Measurements from ENCODE around the gene GRB7. TPM values are rescaled to one million over a fixed set of nuclear protein-coding genes. Genes with fewer than 3 reads are reported as not detected.
A peak's percentile ranks its signal among the peaks of the same experiment; 100 is the strongest.
"Not testable (repeated sequence)": the region's sequence is repeated elsewhere in the genome, so short reads cannot be mapped to it uniquely, and the experiment has no call there.

GRB7 gene
- total RNA-seq, 2 donors from 2014 or later, result 18.2 to 27.7 TPM

DNA sequence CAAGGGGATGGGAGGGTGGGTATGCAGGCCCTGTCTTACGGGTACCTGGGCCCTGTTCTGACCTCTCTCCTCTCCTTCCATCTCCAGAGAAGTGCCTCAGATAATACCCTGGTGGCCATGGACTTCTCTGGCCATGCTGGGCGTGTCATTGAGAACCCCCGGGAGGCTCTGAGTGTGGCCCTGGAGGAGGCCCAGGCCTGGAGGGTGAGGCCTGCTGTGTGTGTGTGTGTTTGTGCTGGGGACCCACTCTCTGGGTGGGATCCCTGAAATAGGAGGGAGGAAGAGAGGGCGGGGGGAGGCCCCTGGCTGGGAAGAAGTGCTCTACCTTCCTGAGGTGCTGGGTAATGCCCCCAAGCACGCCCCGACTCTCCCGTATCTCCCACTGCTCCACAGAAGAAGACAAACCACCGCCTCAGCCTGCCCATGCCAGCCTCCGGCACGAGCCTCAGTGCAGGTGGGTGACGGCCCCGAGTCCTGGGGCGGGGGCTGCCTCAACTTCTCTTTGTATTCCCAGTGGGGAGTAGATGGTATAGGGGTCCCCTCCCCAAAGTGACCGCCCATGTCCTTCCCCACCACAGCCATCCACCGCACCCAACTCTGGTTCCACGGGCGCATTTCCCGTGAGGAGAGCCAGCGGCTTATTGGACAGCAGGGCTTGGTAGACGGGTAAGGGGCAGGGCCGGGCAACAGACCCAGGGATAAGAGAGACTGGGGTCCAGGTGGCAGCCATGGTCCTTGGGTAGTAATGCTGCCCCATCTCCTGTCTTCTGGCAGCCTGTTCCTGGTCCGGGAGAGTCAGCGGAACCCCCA lies 7.8 kb downstream of the GRB7 start:
- DNase-seq (no peak), ATAC-seq (no peak)
- intact Hi-C loops (cut with DNase I, micrococcal nuclease), result no loop called here

DNA sequence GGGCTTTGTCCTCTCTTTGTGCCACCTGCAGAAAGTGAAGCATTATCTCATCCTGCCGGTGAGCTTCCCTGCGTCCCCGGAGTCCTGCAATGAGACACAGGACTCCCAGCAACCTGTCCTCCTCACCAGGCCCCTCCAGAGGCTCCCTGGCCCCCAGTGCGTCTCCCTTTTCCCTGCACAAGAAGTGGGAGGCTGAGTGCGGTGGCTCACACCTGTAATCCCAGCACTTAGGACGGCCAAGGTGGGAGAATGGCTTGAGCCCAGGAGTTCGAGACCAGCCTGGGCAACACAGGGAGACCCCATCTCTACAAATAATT lies 8.4 kb downstream of the GRB7 start:
- no peak for DNase-seq
- intact Hi-C loops (cut with DNase I, micrococcal nuclease), result no loop called here
- no peak for ATAC-seq

DNA sequence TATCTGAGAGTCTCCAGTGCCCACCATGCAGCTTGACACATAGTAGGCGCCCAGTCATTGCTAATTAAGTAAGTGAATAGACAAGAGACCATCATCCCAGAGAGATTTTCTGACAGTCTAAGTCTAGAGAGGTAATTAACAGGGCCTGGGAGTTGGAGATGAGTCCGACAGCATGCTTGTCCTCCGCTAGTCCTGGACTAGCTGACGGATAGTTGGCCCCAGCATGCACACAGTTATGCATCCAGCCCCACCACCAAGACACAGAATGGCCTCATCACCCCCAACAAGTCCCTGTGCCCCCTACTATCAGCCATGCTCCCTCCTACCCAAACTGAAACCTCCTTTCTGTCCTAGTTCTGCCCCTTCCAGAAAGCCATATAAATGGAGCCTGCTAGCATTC lies 10.0 kb downstream of the GRB7 start:
- intact Hi-C loops (cut with DNase I, micrococcal nuclease), result no loop called here
- DNase-seq (no peak), ATAC-seq (no peak)

GRCh38 chr17:39748444-39749034 lies 10.8 kb downstream of the GRB7 start:
- DNase-seq; intact Hi-C loops (cut with DNase I, micrococcal nuclease); ATAC-seq: not testable (repeated sequence)

GRCh38 chr17:39750131-39751015 lies 12.6 kb downstream of the GRB7 start:
- DNase-seq (no peak), ATAC-seq (no peak)
- intact Hi-C loops (cut with DNase I, micrococcal nuclease), result loop anchor here in 1 of 2 donors (5.0 kb wide), 1 partner anchor 128 kb away; no protein-coding TSS in a partner anchor

DNA sequence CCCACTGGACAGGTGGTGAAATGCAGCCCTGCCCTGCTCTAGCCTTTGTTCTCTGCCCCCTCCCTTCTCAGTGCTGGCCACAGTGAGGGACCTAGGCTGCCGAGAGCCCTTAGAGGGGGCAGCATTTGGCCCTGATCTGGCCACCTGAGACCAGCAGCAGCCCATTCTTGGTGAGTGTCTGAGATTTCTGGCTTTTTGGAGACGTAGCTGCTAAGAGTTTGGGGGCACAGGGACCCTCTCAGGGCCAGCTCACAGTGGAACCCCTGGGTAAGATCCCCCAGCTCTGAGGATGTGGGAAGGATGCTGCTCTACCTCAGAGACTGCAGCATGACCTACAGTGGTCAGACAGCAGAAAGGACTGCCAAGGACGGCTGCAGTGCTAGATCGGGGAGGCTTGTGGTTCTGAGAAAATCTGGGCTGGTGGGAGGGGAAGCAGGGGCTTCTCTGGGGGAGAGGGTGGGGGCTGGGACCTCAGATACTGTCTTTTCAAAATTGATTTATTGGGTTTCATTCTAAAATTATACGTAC lies 13.3 kb downstream of the GRB7 start:
- intact Hi-C loops (cut with DNase I, micrococcal nuclease), result loop anchor here in 1 of 2 donors (5.0 kb wide), 1 partner anchor 129 kb away; no protein-coding TSS in a partner anchor
- ATAC-seq (no peak), DNase-seq (no peak)

- ATAC-seq (no peak), DNase-seq (no peak)
- intact Hi-C loops (cut with DNase I, micrococcal nuclease), result loop anchor here in 1 of 2 donors (5.0 kb wide), 1 partner anchor 129 kb away; no protein-coding TSS in a partner anchor
Observed at GRCh38 chr17:39751637-39752036, 13.9 kb downstream of the GRB7 start.

DNA sequence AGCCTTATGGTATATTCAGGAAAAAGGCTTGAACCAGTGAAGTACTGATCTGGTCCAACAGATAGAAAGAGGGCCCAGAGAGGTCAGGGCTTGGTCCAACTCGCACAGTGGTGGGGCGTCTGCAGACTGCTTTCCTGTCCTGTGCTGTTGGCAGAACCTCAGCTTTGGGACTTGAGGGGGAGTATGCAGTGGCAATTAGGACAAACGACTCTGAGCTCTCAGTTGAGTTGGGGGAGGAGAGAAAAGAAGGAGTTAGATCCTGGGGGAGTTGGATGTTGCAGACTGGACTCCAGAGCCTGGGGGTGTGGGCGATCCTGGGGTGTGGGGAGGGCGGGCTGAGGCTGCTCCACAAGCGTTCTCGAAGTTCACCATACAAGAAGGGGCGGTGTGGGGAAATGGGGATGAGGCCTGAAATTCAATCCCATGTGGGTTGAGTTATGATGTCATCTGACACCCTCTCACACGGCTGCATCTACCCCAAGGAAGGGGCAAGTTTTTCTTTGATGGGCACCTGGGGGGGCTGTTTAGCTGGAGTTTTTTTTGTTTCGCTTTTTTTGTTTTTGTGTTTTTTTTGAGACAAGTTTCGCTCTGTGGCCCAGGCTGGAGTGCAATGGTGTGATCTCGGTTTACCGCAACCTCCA lies 14.6 kb downstream of the GRB7 start:
- intact Hi-C loops (cut with DNase I, micrococcal nuclease), result loop anchor here in 1 of 2 donors (5.0 kb wide), 1 partner anchor 130 kb away; no protein-coding TSS in a partner anchor
- DNase-seq, result no peak

DNA sequence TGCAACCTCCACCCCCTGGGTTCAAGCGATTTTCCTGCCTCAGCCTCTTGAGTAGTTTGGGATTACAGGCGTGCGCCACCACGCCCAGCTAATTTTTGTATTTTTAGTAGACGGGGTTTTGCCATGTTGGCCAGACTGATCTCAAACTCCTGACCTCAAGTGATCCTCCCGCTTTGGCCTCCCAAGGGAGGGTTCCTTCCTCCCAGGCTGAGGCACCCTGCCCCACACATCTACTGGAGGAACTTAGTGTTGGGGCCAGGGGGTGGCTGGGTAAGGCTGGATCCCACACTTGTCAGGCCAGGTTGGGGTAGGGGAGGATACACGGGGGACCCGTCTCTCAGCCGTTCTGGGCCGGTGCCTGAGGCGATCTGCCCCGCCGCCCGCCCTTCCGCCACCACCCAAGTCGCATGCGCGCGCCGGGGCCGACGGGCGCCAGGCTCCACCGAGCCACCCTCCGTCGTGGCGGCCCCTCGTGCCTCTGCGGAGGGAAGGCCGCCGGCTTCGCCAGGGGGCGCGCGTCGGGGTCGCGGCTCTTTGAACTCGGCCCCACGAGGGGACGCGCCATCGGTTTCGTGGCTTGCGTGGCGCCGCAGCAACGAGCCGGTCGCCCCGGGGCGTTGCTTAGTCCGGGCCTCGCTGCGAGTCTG lies 15.9 kb downstream of the GRB7 start:
- ATAC-seq, result peak; percentile 63
- intact Hi-C loops (cut with DNase I, micrococcal nuclease), result loop anchor here in 1 of 2 donors (5.0 kb wide), 1 partner anchor 131 kb away; no protein-coding TSS in a partner anchor
- DNase-seq, result peak; percentile 55 to 81

More for the DNA sequence above, 14.6 kb downstream of the GRB7 start:
- ATAC-seq, result no peak

DNA sequence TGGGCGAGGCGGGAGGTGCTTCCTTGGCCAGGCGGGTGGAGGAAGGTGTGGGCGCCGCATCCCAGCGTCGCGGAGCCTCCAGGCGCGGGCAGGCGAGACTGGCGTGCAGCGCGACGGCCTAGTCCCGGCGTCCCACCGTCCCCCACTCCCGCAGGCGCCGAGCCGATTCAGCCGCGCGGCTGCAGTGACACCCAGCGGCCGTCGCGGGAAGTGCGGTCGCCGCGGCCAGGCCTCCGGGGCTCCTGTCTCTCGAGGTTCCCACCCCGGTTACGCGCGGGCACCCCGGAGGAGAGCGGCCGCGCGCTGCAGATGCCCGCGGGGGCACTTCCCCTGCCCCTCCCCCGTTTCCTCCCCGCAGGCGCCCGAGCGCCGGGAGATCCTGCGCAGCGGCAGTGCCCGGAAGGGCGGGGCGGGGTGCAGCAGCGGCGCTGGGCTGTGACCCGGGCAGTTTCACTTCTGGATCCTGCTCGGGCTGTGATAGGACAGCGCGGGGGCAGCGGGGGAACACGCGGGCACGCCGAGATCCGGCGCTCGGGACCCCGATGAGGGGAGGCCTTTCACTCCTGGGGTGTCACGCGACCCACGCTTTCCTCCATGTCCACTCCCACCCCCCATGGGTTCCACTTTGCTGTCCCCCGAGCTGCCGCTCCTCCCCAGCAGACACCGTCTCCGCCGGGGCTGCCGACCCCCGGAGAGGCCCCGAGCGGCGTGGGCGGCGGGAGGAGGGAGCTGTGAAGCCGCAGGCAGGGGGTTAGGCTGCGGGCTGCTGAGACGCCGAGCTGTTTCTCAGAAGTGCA lies 16.6 kb downstream of the GRB7 start:
- DNase-seq (peak; percentile 96), ATAC-seq (peak; percentile 88)
- intact Hi-C loops (cut with DNase I, micrococcal nuclease), result loop anchor here in 1 of 2 donors (5.0 kb wide), 1 partner anchor 132 kb away; no protein-coding TSS in a partner anchor

DNA sequence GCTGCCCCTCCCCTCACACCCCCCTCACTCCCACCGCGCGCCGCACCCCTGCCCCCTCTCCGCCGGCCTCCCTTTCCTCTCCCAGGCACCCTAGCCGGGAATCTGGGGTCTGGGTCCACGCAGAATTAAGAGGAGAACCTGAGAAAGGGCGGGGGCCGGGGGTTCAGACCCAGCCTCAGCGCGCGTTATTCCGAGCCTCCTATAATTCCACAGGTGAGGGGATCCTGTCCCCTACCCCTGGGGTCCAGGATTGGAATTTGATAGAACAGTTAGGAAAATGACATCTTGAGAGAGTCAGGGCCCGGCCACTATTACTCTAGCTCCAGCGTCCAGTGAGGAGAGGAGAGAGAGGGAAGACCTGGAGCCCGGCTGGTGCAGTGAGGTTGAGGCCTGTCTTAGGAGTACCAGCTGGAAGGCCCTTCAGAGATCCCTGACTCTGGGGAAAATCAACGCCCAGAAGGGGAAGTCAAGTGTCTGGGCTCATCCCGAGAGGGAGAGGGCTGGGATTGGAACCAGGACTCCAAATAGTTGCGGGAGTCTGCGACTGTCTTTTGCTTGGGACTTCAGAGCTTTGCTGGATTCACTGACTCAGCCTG lies 17.3 kb downstream of the GRB7 start:
- intact Hi-C loops (cut with DNase I, micrococcal nuclease), result loop anchor here in 1 of 2 donors (5.0 kb wide), 1 partner anchor 133 kb away; no protein-coding TSS in a partner anchor
- no peak for DNase-seq
- no peak for ATAC-seq

- DNase-seq, result peak in 1 of 2 donors; percentile 43
- ATAC-seq, result no peak
- intact Hi-C loops (cut with DNase I, micrococcal nuclease), result no loop called here
Observed at GRCh38 chr17:39755554-39756379, 18.0 kb downstream of the GRB7 start.

DNA sequence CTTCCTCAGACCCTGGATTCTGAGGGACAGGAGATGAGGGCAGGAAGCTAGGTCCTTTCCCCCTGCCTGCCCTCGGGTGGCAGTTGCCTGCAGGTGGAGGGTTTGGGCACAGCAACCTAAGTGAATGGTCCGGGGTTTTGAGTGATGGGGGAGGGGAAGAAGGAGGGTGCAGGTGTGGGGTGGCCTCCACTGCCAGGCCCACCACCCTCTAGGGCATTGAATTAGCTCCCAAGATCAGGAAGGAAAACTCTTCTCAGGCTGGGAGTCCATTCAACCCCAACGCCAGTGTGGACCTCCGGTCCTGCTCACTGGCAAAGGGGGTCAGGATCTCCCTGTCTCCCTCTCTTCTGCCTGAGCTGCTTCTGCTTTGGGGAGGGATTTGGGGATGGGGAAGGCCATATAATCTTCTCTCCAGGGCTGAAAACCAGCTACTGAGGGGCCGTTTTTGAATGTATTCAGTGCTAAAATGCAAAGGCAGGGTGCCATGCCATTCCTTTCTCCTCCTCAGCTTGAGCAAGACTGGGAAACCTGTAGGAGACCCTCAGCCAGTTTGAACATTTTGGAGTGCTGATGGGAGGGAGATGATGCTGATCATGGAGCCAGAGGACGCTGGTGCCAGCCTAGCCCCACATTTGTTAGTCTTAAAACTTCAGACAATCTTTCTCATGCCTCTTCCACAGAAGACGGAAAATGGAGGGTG lies 18.8 kb downstream of the GRB7 start:
- intact Hi-C loops (cut with DNase I, micrococcal nuclease), result no loop called here
- no peak for DNase-seq

DNA sequence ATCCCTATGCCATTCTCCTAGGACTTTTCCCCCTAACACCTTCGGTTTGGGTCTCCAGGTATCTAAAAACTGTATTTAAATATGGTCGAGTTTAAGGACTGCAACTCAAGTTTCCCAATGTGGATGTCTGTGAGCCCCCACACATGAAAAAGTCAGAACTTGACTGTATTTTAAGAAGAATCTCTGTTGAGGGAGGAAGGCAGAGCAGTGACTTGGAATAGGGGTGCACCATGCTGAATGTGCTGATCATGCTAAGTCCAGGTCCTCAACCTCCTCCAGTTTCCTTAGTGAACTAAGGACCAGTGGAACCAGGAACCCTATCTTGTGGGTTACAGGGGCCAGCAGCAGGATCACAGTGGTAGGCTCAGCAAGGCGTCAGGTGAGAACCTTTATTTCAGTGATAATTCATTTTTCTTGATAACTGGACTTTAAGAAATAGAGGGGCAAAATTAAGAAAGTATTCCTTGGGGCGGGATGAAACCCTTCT lies 19.5 kb downstream of the GRB7 start:
- intact Hi-C loops (cut with DNase I, micrococcal nuclease), result no loop called here
- DNase-seq, result no peak
- ATAC-seq, result no peak

More for the DNA sequence above, 18.8 kb downstream of the GRB7 start:
- no peak for ATAC-seq
